Measurements from ENCODE around the gene KLHL13. TPM values are rescaled to one million over a fixed set of nuclear protein-coding genes. Genes with fewer than 3 reads are reported as not detected.

Gene KLHL13
- total RNA-seq, 1 experiment from 2014 or later, result 4.2 TPM

DNA sequence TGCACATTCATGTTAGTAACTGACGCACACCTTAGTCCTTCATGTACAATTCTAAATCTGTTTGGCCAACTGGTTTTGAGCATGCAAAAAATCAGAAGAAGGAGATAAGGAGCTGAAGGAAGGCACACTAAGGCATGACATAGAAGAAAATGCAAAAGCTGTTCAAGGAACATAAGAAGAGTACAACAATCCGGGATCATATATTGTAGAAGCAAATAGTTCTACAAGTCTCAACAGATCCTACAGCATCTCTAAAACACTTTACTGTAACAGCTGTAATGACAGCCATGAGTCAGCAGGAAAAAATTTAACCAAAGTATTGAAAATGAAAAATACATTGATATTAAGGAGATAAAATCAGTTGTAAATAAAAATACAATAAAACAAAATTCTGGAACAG lies 57.7 kb downstream of the KLHL13 start:
- Histone ChIP-seq H3K27ac (ENCODE audit: low read depth, low read length) (no peak overlapping the region), H3K36me3 (ENCODE audit: control insufficient read depth in 1 of 2, insufficient read depth in 2 of 2, low read length in 2 of 2) (no peaks in the 10 kb centered on the region), H4K20me1 (ENCODE audit: insufficient read depth) (no peaks in the 10 kb centered on the region), H3K79me2 (ENCODE audit: insufficient read depth, low read length) (no peaks in the 10 kb centered on the region), H3K9me3 (ENCODE audit: control insufficient read depth in 1 of 2, insufficient read depth in 1 of 2, low read depth in 1 of 2, low read length in 2 of 2) (no peaks in the 10 kb centered on the region), H3K9ac (ENCODE audit: low read length) (no peak overlapping the region), H3K9me2 (ENCODE audit: insufficient read depth) (no peaks in the 10 kb centered on the region), H3K4me1 (ENCODE audit: control insufficient read depth in 1 of 2, insufficient read depth in 2 of 2, low read length in 2 of 2) (no peaks in the 10 kb centered on the region), H3K4me3 (replicated peaks in 1 of 2; ENCODE audit: low read depth in 1 of 2, low read length in 2 of 2) (no peak overlapping the region), H3K4me2 (ENCODE audit: low read length) (no peak overlapping the region), H3K27me3 (ENCODE audit: insufficient read depth, low read length) (no peaks in the 10 kb centered on the region), H2AFZ (ENCODE audit: low read depth, low read length, poor library complexity, severe bottlenecking) (no peak overlapping the region)
- CTCF ChIA-PET, result no interaction called here
- no TSS peak for BruUV-seq (replicated peaks)
- RAD21 ChIA-PET (ENCODE audit: low non-redundant PET in 1 of 2, low total read pairs in 2 of 2, uncharacterized antibody in 2 of 2, unreplicated experiment in 2 of 2), result no interaction called here
- no peak for DNase-seq (ENCODE audit: low read depth, low spot score)
- intact Hi-C loops (cut with micrococcal nuclease), result no loop called here
- POLR2A ChIA-PET, result no interaction called here
- no peak for ATAC-seq
- TF ChIP-seq ZFX (IDR thresholded peaks at IDR 0.05) (no peak), TCF7L2 (IDR thresholded peaks at IDR 0.05; ENCODE audit: borderline replicate concordance, extremely low read depth, insufficient read depth, insufficient read length) (no peak), EGR1 (IDR thresholded peaks at IDR 0.05; ENCODE audit: low read depth) (no peak)
- TF ChIP-seq, protein P1, sequence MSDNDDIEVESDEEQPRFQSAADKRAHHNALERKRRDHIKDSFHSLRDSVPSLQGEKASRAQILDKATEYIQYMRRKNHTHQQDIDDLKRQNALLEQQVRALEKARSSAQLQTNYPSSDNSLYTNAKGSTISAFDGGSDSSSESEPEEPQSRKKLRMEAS (IDR thresholded peaks at IDR 0.05), result no peak

DNA sequence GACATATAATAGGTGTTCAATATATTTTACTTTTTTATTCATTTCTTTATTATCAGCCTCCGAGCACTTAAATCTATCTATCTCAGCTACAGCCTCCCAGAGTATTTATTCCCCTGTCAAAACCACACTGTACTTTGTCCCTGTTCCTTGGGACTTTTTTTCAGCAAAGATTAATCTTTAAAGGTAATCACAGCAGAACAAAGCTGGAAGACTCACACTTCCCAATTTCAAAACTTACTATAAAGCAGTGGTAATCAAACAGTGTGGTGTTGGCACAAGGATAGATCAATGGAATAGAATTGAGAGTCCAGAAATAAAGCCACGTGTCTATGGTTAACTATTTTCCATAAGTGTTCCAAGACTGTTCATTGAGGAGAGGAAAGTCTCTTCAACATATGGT lies 59.7 kb downstream of the KLHL13 start:
- RAD21 ChIA-PET (ENCODE audit: low non-redundant PET in 1 of 2, low total read pairs in 2 of 2, uncharacterized antibody in 2 of 2, unreplicated experiment in 2 of 2), result no interaction called here
- Histone ChIP-seq H3K79me2 (ENCODE audit: insufficient read depth, low read length) (no peaks in the 10 kb centered on the region), H3K27ac (ENCODE audit: low read depth, low read length) (no peak overlapping the region), H3K4me2 (ENCODE audit: low read length) (no peak overlapping the region), H3K4me3 (replicated peaks in 1 of 2; ENCODE audit: low read depth in 1 of 2, low read length in 2 of 2) (no peak overlapping the region), H3K9me3 (ENCODE audit: control insufficient read depth in 1 of 2, insufficient read depth in 1 of 2, low read depth in 1 of 2, low read length in 2 of 2) (no peaks in the 10 kb centered on the region), H3K36me3 (ENCODE audit: control insufficient read depth in 1 of 2, insufficient read depth in 2 of 2, low read length in 2 of 2) (no peaks in the 10 kb centered on the region), H4K20me1 (ENCODE audit: insufficient read depth) (no peaks in the 10 kb centered on the region), H3K9ac (ENCODE audit: low read length) (no peak overlapping the region), H3K9me2 (ENCODE audit: insufficient read depth) (no peaks in the 10 kb centered on the region), H3K27me3 (ENCODE audit: insufficient read depth, low read length) (no peaks in the 10 kb centered on the region), H2AFZ (ENCODE audit: low read depth, low read length, poor library complexity, severe bottlenecking) (no peak overlapping the region), H3K4me1 (ENCODE audit: control insufficient read depth in 1 of 2, insufficient read depth in 2 of 2, low read length in 2 of 2) (no peaks in the 10 kb centered on the region)
- ATAC-seq (no peak), DNase-seq (ENCODE audit: low read depth, low spot score) (no peak)
- no TSS peak for BruUV-seq (replicated peaks)
- TF ChIP-seq ELF1 (IDR thresholded peaks at IDR 0.05; ENCODE audit: borderline replicate concordance, low read depth), result no peak
- POLR2A ChIA-PET, result no interaction called here
- CTCF ChIA-PET, result no interaction called here
- intact Hi-C loops (cut with micrococcal nuclease), result no loop called here

Data from HCT116 (cell line).